Stimulated activated CD4-positive, alpha-beta T cell treated with anti-CD3 and anti-CD28 coated beads, Interleukin-2, amount 100 ng/mL, for 48 hours (primary cell): ENCODE results near the gene NFATC3.

Experiments
- DNase-seq, 2 donors: peaks; one replicate each; pipeline ENCODE4 v3.0.0-alpha.2; 2020

Gene NFATC3

DNA sequence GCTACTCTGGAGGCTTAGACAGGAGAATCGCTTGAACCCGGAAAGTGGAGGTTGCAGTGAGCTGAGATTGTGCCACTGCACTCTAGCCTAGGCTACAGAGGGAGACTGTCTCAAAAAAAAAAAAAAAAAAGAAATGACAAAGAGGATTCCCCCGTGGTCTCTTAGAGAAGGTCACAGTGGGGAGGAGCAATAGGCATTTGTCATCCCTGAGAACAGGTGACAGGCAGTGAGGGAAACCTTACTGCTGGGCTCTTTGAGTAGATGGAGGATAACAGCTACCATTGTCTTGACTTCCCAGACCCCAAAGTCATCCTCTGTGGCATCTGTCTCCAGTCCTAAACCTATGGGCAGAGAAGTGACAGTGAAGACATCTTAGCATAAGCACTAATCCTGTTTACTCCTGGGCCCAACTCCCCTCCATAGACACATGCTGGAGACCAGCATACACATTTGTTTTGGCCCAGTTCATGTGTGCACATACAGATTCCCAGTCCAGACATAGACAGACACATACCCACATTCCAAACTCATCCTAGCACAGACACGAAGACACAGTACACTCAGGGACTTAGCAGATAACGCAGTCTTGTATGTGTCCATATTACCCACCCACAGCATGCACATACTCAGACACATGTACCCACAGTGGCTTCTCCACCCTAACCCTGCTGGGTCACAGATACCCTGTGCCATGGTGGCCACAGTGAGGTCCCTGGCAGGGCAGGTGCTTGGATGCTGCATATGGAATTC is 148.1 kb downstream of the NFATC3 start:
- no peak for DNase-seq

DNA sequence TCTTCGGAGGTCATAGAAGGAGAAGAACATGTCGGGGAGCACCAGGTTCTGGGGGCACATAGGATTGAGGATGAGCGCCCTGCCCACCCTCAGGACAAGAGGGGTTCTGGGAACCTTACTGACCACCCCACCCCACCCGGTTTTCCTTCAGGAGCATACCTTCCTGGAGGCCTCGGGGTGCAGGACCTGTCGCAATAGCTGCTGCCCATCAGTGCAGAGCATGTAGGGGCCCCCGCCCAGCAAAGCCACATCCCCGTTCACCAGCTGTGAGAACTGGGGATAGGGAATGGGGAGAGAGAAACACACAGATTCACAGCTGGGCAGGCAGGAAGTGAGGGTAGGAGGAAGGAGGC is 148.6 kb downstream of the NFATC3 start:
- DNase-seq, result no peak

DNA sequence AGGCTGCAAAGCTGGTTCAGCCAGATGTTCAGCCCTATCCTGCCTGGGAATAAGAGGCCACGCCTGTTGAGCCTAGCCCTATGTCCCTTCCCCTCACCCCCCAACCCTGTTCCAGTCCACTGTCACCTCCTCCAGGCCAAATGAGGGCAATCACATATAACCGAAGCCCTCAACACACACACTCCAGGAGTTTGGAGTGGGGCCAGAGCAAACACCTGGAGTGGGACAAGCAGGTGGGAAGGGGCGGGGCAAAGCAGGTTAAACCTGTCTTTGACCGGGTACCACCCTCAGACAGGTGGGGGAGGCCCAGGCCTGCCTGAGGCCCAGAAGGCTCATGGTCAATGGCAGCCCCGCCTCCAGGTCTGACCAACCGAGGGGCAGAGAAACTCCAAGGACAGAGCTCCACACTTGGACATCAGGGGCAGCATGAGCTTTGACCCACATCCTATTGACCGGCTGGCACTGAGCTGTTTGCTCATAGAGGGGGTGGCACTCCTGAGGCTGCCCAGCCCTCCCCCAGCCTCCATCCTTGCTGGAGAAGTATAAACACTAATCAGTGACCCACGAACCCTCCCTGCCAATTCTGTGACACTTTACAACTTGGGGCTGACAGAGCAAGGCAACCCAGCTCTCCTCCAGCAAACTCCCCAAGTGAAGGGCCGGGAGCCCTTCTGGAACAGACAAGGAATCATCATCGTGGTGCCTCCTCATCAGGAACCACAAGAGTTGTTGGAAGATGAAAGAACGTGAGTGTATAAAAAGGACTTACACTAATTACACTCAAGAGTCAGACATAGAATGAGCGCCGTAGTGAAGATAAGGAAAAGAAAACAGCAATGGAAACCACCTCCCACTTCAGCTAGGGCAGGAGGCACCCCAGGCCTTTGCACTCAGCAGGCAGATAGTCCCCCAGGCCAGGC is 149.3 kb downstream of the NFATC3 start:
- no peak for DNase-seq

DNA sequence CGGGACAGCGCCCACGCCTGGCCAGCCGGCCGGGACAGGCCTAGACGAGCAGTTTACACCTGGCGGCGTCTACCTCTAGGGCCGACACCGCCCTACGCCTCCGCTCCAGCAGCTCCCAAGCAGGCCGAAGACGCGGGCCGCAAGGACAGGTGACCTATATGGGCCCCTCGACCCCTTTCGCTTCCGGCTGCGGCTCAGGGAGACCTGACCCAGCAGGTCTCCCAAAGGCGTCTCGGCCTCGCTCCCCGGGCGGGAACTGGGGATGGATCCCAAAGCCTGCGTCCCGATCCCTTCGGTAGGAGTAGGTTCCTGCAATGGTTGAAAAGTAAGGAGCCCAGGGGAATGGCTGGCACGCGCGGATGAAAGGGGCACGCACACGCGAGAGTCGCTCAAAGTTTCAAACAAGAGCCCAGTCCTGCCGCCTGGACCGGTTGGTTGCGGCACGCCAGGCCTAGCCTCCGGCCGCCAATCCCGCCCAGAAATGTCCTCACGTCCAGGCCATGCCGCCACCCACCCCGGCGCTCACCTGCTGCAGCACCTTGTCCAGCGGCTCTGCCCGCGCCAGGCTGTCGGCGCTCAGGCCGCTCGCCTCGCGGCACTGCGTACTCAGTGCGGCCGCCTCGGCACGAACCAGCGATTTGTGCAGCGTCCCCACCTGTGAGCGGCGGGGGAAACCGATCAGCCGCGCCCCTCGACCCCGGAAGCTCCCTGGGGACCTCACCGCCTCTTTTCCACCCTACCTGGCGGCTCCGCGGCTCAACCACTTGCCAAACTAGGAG is 150.1 kb downstream of the NFATC3 start:
- no peak for DNase-seq

DNA sequence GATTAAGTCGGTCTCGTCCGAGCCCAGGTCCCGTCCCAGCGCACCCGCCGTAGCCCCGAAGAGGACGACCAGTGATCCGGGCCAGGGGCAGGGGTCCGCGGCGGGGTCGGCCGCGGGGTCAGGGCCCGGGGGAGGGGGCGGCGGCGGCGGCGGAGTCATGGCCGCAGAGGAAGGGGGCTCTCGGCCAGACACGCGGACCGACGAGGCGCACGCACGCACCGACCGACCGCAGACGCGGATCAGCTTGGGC is 150.6 kb downstream of the NFATC3 start, which contains the start of gene ESRP2:
TSS of gene ESRP2 (minus strand) at position 241 of the 250 bp plus-strand sequence. CDS start at position 159, 82 bp downstream.
- no peak for DNase-seq

DNA sequence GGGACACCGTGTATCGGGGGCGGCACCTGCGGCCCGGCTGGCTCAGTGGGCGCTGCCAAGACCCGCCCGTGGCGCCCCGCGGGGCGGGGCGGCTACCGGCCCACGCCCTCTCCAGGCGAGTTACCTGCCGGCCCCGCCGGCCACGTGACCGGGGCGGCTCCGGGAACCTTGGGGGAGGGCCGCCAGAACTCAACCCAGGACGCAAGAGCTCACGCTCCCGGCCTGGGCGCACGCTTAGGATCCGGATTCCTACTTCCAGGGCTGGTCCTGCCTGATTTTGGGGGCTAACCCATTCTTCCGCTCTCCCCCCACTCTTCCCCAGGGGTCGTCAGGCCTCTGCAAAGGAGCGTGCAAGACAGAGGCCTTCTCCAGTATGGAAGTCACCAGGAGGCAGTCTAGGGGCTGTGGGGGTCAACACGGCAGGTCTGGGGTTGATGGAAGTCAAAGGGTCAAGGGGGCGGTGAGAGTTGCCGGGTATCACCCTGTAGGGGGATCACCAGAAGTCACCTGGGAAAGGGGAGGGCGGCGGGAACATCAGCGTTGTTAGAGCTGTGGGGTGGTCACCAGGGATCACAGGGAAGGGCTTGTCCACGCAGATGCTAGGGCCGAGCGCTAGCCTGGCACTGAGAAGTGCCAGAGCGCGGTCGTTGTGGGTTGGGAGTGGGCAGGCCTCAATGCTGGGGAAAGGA is 151.1 kb downstream of the NFATC3 start:
- DNase-seq, result no peak

DNA sequence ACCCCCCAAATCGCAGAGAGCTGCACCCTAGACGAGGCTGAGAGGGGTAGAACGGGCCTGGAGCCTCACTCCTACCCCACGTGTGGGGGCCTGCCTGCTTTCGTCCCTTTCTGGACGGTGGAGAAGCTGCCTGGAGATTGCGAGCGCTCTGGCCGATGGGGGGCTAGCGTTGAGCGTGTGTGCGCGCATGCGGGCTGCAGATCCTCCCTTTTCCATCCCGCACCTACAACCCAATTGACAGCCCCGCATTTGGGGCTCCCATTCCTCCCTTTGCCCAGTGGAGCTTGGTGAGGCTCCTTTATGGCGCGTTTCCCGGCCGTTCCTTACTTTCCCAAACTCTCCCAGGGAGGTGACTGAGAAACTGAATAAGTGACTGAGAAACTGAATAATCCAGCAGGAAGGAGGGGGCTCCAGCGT is 151.7 kb downstream of the NFATC3 start:
- DNase-seq, result no peak

DNA sequence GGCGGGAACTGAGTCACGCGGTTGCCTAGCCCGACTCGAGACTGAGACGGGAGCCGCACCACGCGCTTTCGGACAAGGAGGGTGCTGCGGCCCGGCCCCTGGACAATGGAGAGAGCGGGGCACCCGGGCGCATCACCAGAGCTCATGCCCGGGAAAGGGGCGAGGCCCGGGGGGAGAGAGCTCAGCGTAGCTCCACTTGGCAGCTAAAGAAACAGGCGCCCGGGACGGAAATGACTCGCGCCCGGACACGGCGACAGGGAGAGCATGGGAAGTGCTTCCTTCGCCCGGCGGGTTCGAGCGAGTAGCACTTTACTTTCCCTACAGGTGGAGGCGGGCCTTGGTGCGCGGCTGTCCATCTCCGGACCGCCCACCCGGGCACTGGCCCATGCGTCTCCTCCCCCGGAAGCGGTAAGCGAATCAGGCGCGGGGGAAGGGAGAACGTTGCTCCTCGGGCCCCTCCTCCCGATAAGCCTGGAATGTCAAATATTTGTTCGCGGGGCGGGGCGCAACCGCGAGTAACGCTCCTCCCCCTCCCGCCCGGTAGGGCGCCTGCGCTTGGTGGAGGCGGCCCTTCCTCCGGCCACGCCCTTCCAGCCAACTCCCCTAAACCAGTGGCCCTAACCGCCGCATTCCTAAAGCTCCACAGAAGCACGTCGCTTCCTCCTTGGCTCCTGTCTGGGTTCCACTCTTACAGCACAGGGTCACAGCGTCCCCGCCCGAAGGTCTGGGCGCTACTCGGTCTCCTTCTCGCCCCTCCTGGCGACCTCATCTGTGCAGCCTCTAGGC is 152.3 kb downstream of the NFATC3 start:
- DNase-seq, result peak; percentile 88 to 91

DNA sequence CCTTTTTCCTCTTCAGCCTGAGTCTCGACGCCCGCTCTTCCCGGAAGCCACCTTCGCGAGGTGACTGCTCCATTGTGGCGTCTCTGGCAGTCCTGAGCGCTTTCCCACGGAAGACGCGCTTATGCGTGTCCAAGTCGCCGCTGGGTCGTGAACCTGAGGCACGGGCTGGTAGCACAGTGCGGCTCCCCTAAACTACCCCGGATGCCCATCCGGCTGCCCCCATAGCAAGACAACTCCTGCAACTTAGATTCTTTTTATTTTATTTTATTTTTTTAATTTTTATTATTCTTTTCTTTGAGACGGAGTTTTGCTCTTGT is 152.8 kb downstream of the NFATC3 start:
- DNase-seq, result no peak

DNA sequence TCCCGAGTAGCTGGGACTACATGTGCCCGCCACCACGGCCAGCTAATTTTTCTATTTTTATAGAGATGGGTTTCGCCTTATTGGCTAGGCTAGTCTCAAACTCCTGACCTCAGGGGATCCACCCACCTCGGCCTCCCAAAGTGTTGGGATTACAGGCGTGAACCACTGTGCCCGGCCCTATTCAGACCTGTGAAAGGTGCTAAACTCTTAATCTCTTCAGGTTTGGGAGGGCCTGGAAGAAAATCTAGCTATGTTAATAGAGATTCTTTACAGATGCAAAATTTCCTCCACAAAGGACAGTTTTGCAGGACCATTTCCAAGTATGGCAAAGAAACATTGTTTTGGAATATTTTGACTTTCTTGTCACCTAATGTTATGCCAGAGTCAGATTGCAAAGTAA is 156.9 kb downstream of the NFATC3 start:
- DNase-seq, result no peak

DNA sequence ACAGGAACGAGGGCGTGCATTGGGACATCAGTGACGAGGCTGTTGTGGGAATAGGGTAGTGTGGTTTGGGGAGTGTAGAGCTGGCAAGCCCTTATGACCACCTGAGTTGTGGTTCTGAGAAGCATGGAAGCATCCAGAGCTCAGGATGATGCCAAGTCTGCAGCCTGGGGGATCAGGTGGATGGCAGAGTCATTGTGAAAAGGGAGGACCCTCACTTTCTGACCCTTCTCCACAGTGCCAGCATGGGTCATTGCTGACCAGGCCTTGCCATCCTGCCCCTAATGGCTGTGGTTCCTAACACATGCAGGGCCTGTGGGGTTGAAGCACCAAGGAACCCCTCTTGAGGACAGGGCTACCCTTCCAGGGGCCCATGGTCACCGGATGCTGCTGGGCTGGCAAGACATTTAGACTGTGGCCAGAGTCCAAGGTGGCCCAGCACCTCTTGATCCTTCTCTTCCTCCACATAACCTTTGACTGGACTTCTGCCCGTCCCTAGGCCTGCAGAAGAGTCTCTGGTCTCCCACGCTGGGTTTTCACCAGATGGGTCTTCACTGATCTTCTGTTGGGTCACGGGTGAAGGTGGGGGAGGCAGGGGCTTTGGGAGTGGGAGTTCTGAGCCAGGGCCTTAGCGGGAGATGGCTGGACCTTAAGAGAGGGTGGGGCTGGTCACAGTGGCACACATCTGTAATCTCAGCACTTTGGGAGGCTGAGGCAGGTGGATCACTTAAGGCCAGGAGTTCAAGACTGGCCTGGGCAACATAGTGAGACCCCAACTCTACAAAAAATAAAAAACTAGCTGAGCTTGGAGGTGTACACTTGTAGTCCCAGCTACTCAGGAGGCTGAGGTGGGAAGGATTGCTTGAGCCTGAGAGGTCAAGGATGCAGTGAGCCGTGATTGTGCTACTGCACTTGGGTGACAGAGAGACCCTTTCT is 158.0 kb downstream of the NFATC3 start:
- no peak for DNase-seq

DNA sequence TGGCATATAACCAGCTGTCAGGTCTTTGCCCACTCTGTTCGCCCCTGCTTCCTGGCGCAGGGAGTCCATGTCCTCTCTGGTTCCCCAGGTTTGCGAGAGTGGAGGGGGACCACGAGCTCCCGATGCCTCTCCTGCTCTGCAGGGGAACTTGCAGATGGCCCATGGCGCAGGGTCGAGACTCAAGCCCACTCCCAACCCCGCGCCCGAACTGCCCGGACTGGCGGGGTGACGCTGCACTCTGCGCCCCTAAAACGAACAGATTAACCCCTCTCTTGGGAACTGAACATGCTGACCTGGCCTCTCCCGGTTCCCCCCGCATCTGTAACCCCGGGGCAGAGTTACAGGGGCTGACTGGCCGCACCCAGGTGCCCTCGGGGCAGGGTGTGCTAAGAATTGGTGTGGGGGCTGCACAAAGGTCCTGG is 159.3 kb downstream of the NFATC3 start:
- no peak for DNase-seq

DNA sequence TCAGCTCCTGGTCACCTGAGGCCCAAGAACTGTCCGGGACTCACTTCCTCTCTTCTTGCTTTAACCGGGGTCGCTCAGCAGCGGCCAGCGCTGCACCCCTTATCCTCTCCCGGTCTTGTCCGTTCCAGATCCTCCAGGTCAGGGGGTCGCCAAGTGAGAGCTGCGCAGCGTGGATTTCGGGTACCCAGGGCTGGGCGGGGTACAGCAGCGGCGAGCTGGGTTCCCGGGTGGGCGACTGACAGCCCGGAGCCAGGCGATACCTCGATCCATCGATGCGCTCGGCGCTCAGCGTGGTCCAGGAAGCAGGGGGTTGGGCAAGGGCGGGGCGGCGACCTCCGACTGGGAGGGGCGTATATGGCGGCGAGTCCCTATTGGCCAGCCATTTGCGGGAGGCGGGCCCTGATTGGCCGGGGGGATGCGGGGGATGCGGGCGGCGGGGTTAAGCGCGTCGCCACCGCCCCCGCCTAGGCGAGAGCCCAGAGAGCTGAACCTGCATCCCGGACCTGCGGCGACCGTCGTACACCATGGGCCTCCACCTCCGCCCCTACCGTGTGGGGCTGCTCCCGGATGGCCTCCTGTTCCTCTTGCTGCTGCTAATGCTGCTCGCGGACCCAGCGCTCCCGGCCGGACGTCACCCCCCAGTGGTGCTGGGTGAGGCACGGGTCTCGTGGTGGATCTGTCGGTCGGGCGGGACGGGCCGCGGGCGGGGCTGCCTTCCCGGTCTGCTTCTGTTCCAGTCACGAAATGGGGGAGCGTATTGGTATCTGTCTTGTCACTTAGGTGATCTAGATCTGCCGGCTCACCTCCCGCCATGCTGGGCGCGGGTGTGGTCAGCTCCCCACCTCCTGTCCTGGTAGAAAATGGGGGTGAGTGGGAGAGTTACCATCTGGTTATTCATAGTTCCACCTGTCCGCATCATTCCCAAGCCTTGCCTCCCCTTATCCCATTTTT is 160.0 kb downstream of the NFATC3 start, which contains the start of gene PLA2G15:
TSS of gene PLA2G15 (plus strand) at position 471 of the 951 bp plus-strand sequence. CDS start at position 525, 54 bp downstream.
- peak; percentile 96 to 97 for DNase-seq

DNA sequence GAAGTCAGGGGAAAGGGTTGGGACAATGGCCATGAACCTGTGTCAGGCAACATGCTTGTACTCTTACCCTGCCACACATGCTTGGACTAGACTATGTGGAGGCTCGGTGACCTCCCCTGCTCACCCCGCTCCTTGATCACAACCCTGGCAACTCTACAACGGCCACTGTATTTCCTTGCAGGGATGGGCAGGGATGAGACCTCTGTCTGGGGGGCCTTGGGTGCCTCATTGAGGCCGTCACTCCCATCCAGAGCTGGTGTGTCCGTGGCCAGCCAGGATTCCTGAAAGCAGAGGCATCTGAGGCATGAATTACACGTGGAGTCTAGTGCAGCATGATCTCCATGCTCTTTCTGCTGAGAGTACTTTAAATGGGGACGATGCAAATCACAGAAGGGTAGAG is 161.0 kb downstream of the NFATC3 start:
- DNase-seq, result no peak

DNA sequence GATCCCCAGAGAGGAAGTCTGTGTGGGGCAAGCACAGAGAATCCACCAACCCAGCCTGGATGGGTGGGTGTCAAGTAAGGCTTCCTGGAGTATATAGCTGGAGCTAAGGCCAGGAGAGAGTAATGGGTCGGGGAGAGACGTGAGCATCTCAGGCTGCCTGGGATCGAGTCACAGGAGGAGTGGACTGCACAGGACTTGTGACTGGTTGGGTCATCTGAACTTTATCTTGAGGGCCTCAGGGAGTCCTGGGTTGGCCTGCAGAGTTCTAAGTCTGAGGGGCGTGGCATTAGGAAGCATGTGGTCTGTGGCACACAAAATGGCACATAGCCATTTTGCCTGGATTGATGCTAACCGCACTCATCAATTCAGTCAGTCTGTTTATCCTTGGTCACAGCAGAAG is 161.5 kb downstream of the NFATC3 start:
- no peak for DNase-seq

DNA sequence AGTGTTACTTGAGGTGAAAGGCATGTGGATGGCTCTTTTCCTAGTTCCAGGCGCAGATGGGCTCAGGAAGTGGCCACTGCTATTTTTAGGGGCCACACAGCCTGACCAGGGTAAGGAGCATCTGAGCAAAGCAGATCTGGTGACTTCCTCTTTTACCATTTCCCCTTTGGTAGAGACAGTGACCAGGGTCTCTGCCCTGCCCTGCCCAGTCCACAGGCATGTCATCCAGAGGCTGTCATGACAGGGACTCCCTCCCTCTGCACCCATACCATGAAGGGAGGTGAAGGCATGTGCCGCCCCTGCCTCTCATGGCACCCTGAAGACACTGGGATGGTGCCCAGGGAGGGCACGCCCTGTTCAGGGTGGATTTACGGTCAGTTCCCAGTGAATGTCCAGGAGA is 162.2 kb downstream of the NFATC3 start:
- DNase-seq, result no peak

DNA sequence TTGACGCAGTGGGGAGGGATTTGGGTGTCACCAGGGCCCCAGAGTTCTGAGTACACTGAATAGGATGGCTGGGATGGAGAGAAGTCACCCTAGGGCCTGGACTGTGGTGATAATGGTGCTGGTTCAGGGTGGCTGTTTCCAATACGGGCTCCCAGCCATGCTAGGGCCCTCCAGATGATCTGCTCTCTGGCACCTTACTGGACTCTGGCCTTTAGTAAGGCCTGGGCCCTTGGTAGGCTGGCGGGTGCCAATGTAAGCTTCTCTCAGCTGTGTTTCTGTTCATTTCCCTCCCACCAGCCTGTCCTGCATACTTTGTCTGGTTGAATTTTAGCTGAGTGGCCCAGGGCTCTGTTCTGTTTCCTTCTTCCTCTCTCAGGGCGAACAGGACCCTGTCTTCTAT is 162.8 kb downstream of the NFATC3 start:
- DNase-seq, result no peak

DNA sequence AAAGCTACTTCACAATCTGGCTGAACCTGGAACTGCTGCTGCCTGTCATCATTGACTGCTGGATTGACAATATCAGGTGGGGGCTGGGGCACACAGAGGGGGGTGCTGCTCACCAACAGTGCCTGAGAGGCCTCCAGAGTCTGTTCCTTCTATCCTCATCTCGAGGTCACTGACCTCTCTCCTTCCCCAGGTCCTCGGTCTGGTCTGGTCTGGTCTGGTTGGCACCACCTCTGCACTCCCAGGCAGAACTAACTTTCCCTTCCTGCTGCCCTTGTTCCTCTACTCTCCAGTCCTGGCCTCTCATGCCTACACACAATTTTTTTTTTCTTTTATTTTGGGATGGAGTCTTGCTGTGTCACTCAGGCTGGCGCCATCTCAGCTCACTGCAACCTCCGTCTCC is 164.2 kb downstream of the NFATC3 start:
- DNase-seq, result no peak

DNA sequence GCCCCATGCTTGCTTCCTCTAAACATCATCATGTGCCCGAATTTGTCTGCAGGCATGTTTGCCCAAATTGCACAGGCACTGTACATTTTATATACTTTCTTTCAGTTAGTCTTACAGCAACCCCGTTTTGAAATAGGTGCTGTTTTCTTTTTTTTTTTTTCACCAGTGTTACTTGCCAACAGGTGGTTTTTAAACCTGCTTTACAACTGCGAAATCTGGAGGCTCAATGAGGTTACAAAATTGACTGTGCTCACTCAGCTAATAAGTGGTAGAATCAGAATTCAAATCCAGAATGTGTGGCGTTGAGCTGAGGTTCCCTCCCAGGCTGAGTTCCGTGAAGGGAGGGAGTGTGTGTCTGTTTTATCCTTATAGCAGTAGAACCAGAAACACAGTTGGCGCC is 165.8 kb downstream of the NFATC3 start:
- no peak for DNase-seq

DNA sequence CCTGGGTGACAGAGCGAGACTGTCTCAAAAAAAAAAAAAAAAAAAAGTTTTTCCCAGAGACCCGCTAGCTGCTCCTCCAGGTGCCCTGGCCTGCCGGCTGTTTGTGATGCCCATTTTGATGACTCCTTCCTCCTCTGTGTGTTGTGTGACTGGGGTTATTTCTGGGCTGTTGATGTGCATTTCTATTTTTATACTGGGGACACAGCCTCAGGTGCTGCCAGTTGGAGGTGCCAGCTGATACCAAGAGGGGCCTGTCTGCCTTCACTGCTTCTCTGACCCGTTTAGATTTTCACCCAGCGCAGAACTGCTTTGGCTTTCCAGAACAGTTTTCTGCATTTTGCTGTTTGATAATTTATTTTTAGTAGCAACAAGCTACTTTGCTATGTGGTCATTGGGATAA is 166.7 kb downstream of the NFATC3 start:
- DNase-seq, result no peak
